ENCODE measurements around the gene TEX101.

Gene TEX101

GRCh38 chr19:43465468-43466120 is 50.9 kb downstream of the TEX101 start, which contains the start of gene LYPD3:
Gene LYPD3 (minus strand): TSS chr19:43465608. CDS start chr19:43465571, 37 bp downstream.
- no peak for DNase-seq (ENCODE audit: low read depth, low spot score)

GRCh38 chr19:43466793-43467192 is 52.1 kb downstream of the TEX101 start:
- no peak overlapping the region for H3K4me3 ChIP-seq (ENCODE audit: low read length)
- no peak for DNase-seq (ENCODE audit: low read depth, low spot score)

More at GRCh38 chr19:43465468-43466120, 50.9 kb downstream of the TEX101 start, which contains the start of gene LYPD3:
- peak within 1 kb of the TSS; percentile 78 for H3K4me3 ChIP-seq (ENCODE audit: low read length)

- DNase-seq (ENCODE audit: low read depth, low spot score), result no peak
- H3K4me3 ChIP-seq (ENCODE audit: low read length), result no peak overlapping the region
These were observed 52.6 kb downstream of the TEX101 start for GRCh38 chr19:43467276-43467675.

GRCh38 chr19:43467730-43468129 is 53.0 kb downstream of the TEX101 start:
- H3K4me3 ChIP-seq (ENCODE audit: low read length), result no peak overlapping the region
- no peak for DNase-seq (ENCODE audit: low read depth, low spot score)
